H1 (cell line): ENCODE measurements around the gene OR1M1.
A peak's percentile ranks its signal among the peaks of the same experiment; 100 is the strongest.

ENCODE experiments used
- BRCA1 ChIP-seq: IDR thresholded peaks from 2 replicates; pipeline ENCODE4 v1.6.1; 2012; ENCODE audit warnings: low read depth, low read length, improper control_type of control experiment
- CTCF ChIP-seq, 3 experiments: IDR thresholded peaks; 1 replicate in 2 of 3; 2 replicates in 1 of 3; pipeline versions ENCODE4 v1.5.1 to v1.6.1; 2011; ENCODE audit warnings: low read length in 3 of 3, mild to moderate bottlenecking in 3 of 3, inconsistent platforms in 2 of 3, low read depth in 1 of 3, moderate library complexity in 1 of 3; ENCODE audit not compliant: insufficient read depth in 1 of 3; ENCODE audit errors: control extremely low read depth in 1 of 3
- EZH2 ChIP-seq: fragments of 200-600 bp; sonication (generic); IDR thresholded peaks from 2 replicates; pipeline ENCODE4 v1.7.1; 2012; ENCODE audit warnings: low read depth, mild to moderate bottlenecking, moderate library complexity, low read length, inconsistent platforms; ENCODE audit not compliant: severe bottlenecking
- GABPA ChIP-seq: IDR thresholded peaks from 2 replicates; pipeline ENCODE4 v1.6.1; 2011; ENCODE audit warnings: mild to moderate bottlenecking, low read length, moderate library complexity, borderline replicate concordance; ENCODE audit not compliant: insufficient read depth
- JUND ChIP-seq: IDR thresholded peaks from 2 replicates; pipeline ENCODE4 v1.6.1; 2011; ENCODE audit warnings: mild to moderate bottlenecking, improper control_type of control experiment, low read length
- POLR2AphosphoS5 ChIP-seq: IDR thresholded peaks from 2 replicates; pipeline ENCODE4 v1.6.1; 2011; ENCODE audit warnings: low read depth, low read length
- RAD21 ChIP-seq, 2 experiments: IDR thresholded peaks in 1 of 2; conservative IDR thresholded peaks in 1 of 2; 2 replicates each; pipeline ENCODE4 v1.6.1; 2011; ENCODE audit warnings: low read depth in 2 of 2, low read length in 2 of 2, improper control_type of control experiment in 1 of 2, inconsistent platforms in 1 of 2, mild to moderate bottlenecking in 1 of 2, moderate library complexity in 1 of 2
- SP2 ChIP-seq: IDR thresholded peaks from 2 replicates; pipeline ENCODE4 v1.6.1; 2012; ENCODE audit warnings: mild to moderate bottlenecking, low read length, inconsistent platforms
- SUZ12 ChIP-seq: fragments of 200-600 bp; sonication (generic); IDR thresholded peaks from 2 replicates; pipeline ENCODE4 v1.6.1; 2012; ENCODE audit warnings: mild to moderate bottlenecking, inconsistent platforms, low read length, moderate library complexity, mixed read lengths
- TAF1 ChIP-seq: IDR thresholded peaks from 2 replicates; pipeline ENCODE4 v1.6.1; 2011; ENCODE audit warnings: mild to moderate bottlenecking, low read depth, low read length
- USF2 ChIP-seq: IDR thresholded peaks from 2 replicates; pipeline ENCODE4 v1.6.1; 2011; ENCODE audit warnings: low read length, improper control_type of control experiment
- TF ChIP-seq, protein P1 (sequence below): IDR thresholded peaks from 2 replicates; pipeline ENCODE4 v1.6.1; 2012; ENCODE audit warnings: inconsistent platforms

DNA sequence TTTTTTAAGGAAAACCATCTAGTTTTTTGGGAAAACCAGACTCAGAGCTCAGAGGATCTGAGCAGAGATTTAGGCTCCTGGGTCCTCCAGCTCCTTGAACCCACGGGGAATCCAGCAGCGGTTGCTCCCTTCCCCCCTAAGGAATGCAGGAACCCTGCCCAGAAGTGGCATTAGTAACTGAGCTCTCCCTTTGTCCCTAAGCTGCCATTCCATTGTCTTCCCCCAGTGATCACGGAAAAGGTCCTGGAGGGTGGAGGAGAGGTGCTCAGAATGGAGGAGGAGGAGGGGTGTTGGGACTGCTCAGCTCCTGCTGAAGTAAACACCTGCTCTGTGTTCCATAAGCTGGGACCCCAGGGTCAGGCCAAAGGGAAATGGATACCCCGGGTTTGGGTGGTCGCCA lies 16.8 kb upstream of the OR1M1 start:
- TF ChIP-seq, protein P1, sequence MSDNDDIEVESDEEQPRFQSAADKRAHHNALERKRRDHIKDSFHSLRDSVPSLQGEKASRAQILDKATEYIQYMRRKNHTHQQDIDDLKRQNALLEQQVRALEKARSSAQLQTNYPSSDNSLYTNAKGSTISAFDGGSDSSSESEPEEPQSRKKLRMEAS: no peak
- 0 out of 4 replicates have a peak, but pooled peaks of 1 of the 2 experiments have one; percentile 2 for TF ChIP-seq RAD21 (IDR thresholded peaks at IDR 0.05 in 1 of 2, conservative IDR thresholded peaks at IDR 0.05 in 1 of 2; ENCODE audit: low read depth in 2 of 2, low read length in 2 of 2)
- no peak for TF ChIP-seq GABPA
- no peak for TF ChIP-seq USF2
- no peak for TF ChIP-seq CTCF (IDR thresholded peaks at IDR 0.05; ENCODE audit: control extremely low read depth in 1 of 3, insufficient read depth in 1 of 3, low read depth in 1 of 3, low read length in 3 of 3)
- TF ChIP-seq POLR2AphosphoS5: no peak
- TF ChIP-seq SP2: no peak
- no peak for TF ChIP-seq JUND
- no peak for TF ChIP-seq EZH2
- no peak for TF ChIP-seq TAF1
- TF ChIP-seq SUZ12: no peak
- no peak for TF ChIP-seq BRCA1
